A549 (cell line): Measurements from ENCODE around the gene SUPT4H1.

ENCODE experiments used
- CBX8 ChIP-seq: fragments of 200-600 bp; sonication (generic); IDR thresholded peaks from 2 replicates; pipeline ENCODE4 v1.6.1; 2016
- CEBPB ChIP-seq, 2 experiments: fragments of >200 bp in 1 of 2; sonication (Bioruptor Twin) in 1 of 2; formaldehyde crosslinking in 1 of 2; IDR thresholded peaks; 2 replicates each; pipeline ENCODE4 v1.6.1; 2012 to 2016
- CTCF ChIP-seq: fragments of >200 bp; sonication (Bioruptor Twin); formaldehyde crosslinking; IDR thresholded peaks from 3 replicates; pipeline ENCODE4 v1.5.1; 2016
- EP300 ChIP-seq, 2 experiments: fragments of >200 bp; sonication (Bioruptor Twin); formaldehyde crosslinking; IDR thresholded peaks; 2 replicates in 1 of 2; 3 replicates in 1 of 2; pipeline ENCODE4 v1.6.1; 2016 to 2017
- HDAC2 ChIP-seq: fragments of 200-600 bp; sonication (generic); IDR thresholded peaks from 2 replicates; pipeline ENCODE4 v1.6.1; 2016
- JUNB ChIP-seq: fragments of >200 bp; sonication (Bioruptor Twin); formaldehyde crosslinking; IDR thresholded peaks from 2 replicates; pipeline ENCODE4 v1.6.1; 2016
- KDM5A ChIP-seq: fragments of 200-600 bp; sonication (generic); IDR thresholded peaks from 2 replicates; pipeline ENCODE4 v1.6.1; 2016; ENCODE audit warnings: antibody characterized with exemption, mild to moderate bottlenecking
- MAZ ChIP-seq: fragments of 150-350 bp; IDR thresholded peaks from 2 replicates; pipeline ENCODE4 v1.6.1; 2014; ENCODE audit warnings: antibody characterized with exemption, low read depth, low read length, borderline replicate concordance
- MYC ChIP-seq: IDR thresholded peaks from 2 replicates; pipeline ENCODE4 v1.6.1; 2012; ENCODE audit warnings: mild to moderate bottlenecking, inconsistent platforms, low read length, improper control_type of control experiment, borderline replicate concordance
- RAD21 ChIP-seq, 2 experiments: fragments of >200 bp in 1 of 2; sonication (Bioruptor Twin) in 1 of 2; formaldehyde crosslinking in 1 of 2; IDR thresholded peaks in 1 of 2; conservative IDR thresholded peaks in 1 of 2; 2 replicates in 1 of 2; 3 replicates in 1 of 2; pipeline ENCODE4 v1.6.1; 2012 to 2018; ENCODE audit warnings: inconsistent platforms in 1 of 2
- RARB ChIP-seq: fragments of 250-450 bp; sonication (Bioruptor Pico); IDR thresholded peaks from 2 replicates; pipeline ENCODE4 v1.8.0; 2021; ENCODE audit warnings: mild to moderate bottlenecking, moderate library complexity
- REST ChIP-seq: fragments of 200-600 bp; sonication (generic); IDR thresholded peaks from 2 replicates; pipeline ENCODE4 v1.6.1; 2016; ENCODE audit warnings: antibody characterized with exemption, mild to moderate bottlenecking, moderate library complexity
- ZFP36 ChIP-seq: fragments of 450-650 bp; IDR thresholded peaks from 2 replicates; pipeline ENCODE4 v1.6.1; 2014; ENCODE audit warnings: borderline replicate concordance; ENCODE audit not compliant: partially characterized antibody
- TF ChIP-seq, protein P1 (sequence below): fragments of 250-450 bp; sonication (Bioruptor Pico); IDR thresholded peaks from 2 replicates; pipeline ENCODE4 v1.5.0; 2021; ENCODE audit warnings: mild to moderate bottlenecking, moderate library complexity, borderline replicate concordance

GRCh38 chr17:58400826-58401225 is 48.8 kb upstream of the SUPT4H1 start:
- no peak for TF ChIP-seq ZFP36
- TF ChIP-seq KDM5A = no peak
- no peak for TF ChIP-seq CTCF
- TF ChIP-seq JUNB = no peak
- TF ChIP-seq EP300 (IDR thresholded peaks at IDR 0.05) = no peak
- no peak for TF ChIP-seq REST
- no peak for TF ChIP-seq CBX8
- TF ChIP-seq, protein P1, sequence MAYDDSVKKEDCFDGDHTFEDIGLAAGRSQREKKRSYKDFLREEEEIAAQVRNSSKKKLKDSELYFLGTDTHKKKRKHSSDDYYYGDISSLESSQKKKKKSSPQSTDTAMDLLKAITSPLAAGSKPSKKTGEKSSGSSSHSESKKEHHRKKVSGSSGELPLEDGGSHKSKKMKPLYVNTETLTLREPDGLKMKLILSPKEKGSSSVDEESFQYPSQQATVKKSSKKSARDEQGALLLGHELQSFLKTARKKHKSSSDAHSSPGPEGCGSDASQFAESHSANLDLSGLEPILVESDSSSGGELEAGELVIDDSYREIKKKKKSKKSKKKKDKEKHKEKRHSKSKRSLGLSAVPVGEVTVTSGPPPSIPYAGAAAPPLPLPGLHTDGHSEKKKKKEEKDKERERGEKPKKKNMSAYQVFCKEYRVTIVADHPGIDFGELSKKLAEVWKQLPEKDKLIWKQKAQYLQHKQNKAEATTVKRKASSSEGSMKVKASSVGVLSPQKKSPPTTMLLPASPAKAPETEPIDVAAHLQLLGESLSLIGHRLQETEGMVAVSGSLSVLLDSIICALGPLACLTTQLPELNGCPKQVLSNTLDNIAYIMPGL (CRISPR knock-in tag) = no peak
- no peak for TF ChIP-seq CEBPB (IDR thresholded peaks at IDR 0.05)
- no peak for TF ChIP-seq MYC
- no peak for TF ChIP-seq RARB (CRISPR knock-in tag)
- TF ChIP-seq MAZ = no peak
- no peak for TF ChIP-seq HDAC2
- no peak for TF ChIP-seq RAD21 (conservative IDR thresholded peaks at IDR 0.05 in 1 of 2, IDR thresholded peaks at IDR 0.05 in 1 of 2)
